ENCODE measurements around the gene FOXO3.

The FOXO3 gene

DNA sequence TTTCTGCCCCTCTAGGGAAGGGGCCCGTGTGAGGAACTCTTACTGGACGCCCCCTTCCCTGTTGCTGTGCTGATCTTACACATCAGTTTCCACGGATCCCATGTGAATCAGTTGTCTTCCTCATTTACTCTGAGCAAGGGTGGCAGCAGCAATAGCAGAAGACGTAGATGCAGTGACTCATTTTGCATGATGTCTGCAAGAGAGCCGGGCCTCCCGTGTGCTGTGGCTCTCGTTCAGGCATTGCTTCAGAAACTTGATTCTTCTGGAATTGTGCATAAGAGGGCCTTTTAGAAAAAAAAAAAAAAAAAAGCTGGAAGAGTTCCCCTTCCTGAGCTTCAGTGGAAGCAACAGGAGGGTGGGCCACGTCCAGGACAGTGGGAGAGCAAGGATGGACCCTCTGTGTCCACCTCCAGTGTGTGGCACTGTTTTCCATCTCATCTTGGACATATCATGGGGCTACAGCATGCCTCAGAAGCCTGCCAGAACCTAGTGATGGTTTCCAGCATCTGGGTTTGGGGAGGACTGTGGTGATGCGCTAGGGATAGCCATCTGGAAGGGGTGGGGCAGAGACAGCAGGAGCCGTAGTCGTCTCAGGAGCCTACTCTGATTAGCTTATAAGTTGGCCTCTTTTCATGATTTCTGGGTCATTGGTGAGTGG is 62.1 kb downstream of the FOXO3 start:
- no peak overlapping the region for H3K4me3 ChIP-seq (ENCODE audit: low read depth, low read length)
- TF ChIP-seq, protein P1, sequence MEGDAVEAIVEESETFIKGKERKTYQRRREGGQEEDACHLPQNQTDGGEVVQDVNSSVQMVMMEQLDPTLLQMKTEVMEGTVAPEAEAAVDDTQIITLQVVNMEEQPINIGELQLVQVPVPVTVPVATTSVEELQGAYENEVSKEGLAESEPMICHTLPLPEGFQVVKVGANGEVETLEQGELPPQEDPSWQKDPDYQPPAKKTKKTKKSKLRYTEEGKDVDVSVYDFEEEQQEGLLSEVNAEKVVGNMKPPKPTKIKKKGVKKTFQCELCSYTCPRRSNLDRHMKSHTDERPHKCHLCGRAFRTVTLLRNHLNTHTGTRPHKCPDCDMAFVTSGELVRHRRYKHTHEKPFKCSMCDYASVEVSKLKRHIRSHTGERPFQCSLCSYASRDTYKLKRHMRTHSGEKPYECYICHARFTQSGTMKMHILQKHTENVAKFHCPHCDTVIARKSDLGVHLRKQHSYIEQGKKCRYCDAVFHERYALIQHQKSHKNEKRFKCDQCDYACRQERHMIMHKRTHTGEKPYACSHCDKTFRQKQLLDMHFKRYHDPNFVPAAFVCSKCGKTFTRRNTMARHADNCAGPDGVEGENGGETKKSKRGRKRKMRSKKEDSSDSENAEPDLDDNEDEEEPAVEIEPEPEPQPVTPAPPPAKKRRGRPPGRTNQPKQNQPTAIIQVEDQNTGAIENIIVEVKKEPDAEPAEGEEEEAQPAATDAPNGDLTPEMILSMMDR (IDR thresholded peaks at IDR 0.05; ENCODE audit: low read depth, low read length), result no peak
- TF ChIP-seq POLR2A (IDR thresholded peaks at IDR 0.05; ENCODE audit: extremely low read depth, insufficient read length) (no peak), MAX (IDR thresholded peaks at IDR 0.05; ENCODE audit: low read depth, low read length) (0 out of 2 replicates have a peak, but pooled peaks have one; percentile 33), MYC (IDR thresholded peaks at IDR 0.05; ENCODE audit: low read depth, low read length) (peak; percentile 30; the same call in 1 of the 2 replicates)
- DNase-seq (ENCODE audit: low read depth), result peak; percentile 90

GRCh38 chr6:108623995-108624394 is 63.3 kb downstream of the FOXO3 start:
- DNase-seq (ENCODE audit: low read depth), result no peak
- TF ChIP-seq MAX (IDR thresholded peaks at IDR 0.05; ENCODE audit: low read depth, low read length) (no peak), POLR2A (IDR thresholded peaks at IDR 0.05; ENCODE audit: extremely low read depth, insufficient read length) (no peak), MYC (IDR thresholded peaks at IDR 0.05; ENCODE audit: low read depth, low read length) (no peak)
- TF ChIP-seq, protein P1 (IDR thresholded peaks at IDR 0.05; ENCODE audit: low read depth, low read length), result no peak
- H3K4me3 ChIP-seq (ENCODE audit: low read depth, low read length), result no peak overlapping the region

DNA sequence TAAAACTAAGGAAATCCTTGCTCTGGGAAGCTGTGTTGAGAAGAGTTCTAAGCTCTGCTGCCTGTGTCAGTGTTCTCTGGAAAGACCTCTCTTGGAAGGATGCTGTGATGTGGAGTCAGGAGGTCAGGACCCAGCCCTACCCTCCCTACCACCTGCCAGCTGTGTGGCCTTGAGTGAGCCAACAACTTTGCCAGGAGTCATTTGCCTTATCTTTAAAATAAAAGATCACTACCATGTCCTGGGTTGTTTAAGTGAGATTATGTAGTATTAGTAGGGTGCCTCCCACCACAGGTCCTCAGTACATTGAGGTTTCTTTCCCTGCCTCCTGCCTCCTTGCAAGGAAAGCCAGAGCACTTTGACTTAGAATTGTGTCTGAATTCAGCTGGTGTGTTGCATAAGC is 64.9 kb downstream of the FOXO3 start:
- no peak overlapping the region for H3K4me3 ChIP-seq (ENCODE audit: low read depth, low read length)
- DNase-seq (ENCODE audit: low read depth), result no peak
- TF ChIP-seq POLR2A (IDR thresholded peaks at IDR 0.05; ENCODE audit: extremely low read depth, insufficient read length) (no peak), MAX (IDR thresholded peaks at IDR 0.05; ENCODE audit: low read depth, low read length) (no peak), MYC (IDR thresholded peaks at IDR 0.05; ENCODE audit: low read depth, low read length) (no peak)
- TF ChIP-seq, protein P1 (IDR thresholded peaks at IDR 0.05; ENCODE audit: low read depth, low read length), result no peak

- no peak overlapping the region for H3K4me3 ChIP-seq (ENCODE audit: low read depth, low read length)
- no peak for DNase-seq (ENCODE audit: low read depth)
- no peak for TF ChIP-seq MAX (IDR thresholded peaks at IDR 0.05; ENCODE audit: low read depth, low read length)
- no peak for TF ChIP-seq POLR2A (IDR thresholded peaks at IDR 0.05; ENCODE audit: extremely low read depth, insufficient read length)
- TF ChIP-seq, protein P1 (IDR thresholded peaks at IDR 0.05; ENCODE audit: low read depth, low read length), result no peak
- no peak for TF ChIP-seq MYC (IDR thresholded peaks at IDR 0.05; ENCODE audit: low read depth, low read length)
These were observed 66.1 kb downstream of the FOXO3 start for GRCh38 chr6:108626777-108627176.

GRCh38 chr6:108627692-108628550 is 67.2 kb downstream of the FOXO3 start:
- no peak for DNase-seq (ENCODE audit: low read depth)
- H3K4me3 ChIP-seq (ENCODE audit: low read depth, low read length), result no peak overlapping the region
- no peak for TF ChIP-seq POLR2A (IDR thresholded peaks at IDR 0.05; ENCODE audit: extremely low read depth, insufficient read length)

GRCh38 chr6:108630050-108630714 is 69.5 kb downstream of the FOXO3 start:
- peak; percentile 36 for DNase-seq (ENCODE audit: low read depth)
- TF ChIP-seq POLR2A (IDR thresholded peaks at IDR 0.05; ENCODE audit: extremely low read depth, insufficient read length) (no peak), MAX (IDR thresholded peaks at IDR 0.05; ENCODE audit: low read depth, low read length) (no peak), MYC (IDR thresholded peaks at IDR 0.05; ENCODE audit: low read depth, low read length) (no peak)
- H3K4me3 ChIP-seq (ENCODE audit: low read depth, low read length), result no peak overlapping the region

Data from NB4 (cell line).